OCI-LY1 (cell line): ENCODE measurements around the gene FZR1.

Experiments used
- EZH2 ChIP-seq: fragments of 200-600 bp; sonication (generic), shearing (Covaris generic); IDR thresholded peaks from 2 replicates; pipeline ENCODE4 v1.8.0; 2017; ENCODE audit warnings: borderline replicate concordance, mixed run types, mild to moderate bottlenecking, antibody characterized with exemption, low read length, moderate library complexity, mixed read lengths
- TF ChIP-seq, protein P1 (sequence below): fragments of 200-600 bp; sonication (generic), shearing (Covaris generic); IDR thresholded peaks from 2 replicates; pipeline ENCODE4 v1.5.1; 2017; ENCODE audit warnings: mild to moderate bottlenecking, antibody characterized with exemption, low read length, moderate library complexity, mixed read lengths

DNA sequence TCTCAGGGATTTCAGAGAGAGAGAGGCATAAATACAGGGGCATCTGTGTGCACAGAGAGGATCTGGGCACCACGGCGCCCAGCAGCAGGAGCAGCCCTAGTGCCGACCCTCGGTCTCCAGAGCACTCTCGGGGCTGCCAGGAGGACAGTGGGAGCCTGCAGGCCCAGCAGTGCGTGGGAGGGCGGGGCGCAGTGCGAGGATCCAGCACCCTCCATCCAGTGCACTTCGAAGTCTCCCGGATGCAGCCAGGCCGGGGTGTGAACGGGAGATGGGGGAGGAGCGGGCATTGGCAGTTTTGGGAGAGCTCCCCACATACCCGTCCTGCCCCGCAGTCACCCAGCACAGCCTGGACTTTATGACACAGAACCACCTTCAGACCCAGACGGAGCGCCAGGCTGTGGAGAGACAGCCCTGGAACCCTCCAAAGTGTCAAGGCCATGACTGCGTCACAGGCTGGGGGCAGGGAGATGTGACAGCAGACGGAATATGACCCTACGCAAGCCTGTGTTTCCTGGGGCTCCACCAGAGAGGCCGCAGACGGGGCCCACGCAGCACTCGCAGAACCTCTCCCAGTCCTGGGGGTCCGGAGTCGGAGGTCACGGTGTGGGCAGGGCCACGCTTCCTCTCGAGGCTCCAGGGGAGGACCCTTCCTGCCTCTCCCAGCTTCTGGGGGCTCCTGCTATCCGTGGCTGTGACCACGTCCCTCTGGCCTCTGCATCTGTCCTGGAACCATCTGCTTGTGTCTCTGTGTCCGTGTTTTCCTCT lies 18.1 kb downstream of the FZR1 start:
- TF ChIP-seq, protein P1, sequence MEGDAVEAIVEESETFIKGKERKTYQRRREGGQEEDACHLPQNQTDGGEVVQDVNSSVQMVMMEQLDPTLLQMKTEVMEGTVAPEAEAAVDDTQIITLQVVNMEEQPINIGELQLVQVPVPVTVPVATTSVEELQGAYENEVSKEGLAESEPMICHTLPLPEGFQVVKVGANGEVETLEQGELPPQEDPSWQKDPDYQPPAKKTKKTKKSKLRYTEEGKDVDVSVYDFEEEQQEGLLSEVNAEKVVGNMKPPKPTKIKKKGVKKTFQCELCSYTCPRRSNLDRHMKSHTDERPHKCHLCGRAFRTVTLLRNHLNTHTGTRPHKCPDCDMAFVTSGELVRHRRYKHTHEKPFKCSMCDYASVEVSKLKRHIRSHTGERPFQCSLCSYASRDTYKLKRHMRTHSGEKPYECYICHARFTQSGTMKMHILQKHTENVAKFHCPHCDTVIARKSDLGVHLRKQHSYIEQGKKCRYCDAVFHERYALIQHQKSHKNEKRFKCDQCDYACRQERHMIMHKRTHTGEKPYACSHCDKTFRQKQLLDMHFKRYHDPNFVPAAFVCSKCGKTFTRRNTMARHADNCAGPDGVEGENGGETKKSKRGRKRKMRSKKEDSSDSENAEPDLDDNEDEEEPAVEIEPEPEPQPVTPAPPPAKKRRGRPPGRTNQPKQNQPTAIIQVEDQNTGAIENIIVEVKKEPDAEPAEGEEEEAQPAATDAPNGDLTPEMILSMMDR: no peak
- no peak for TF ChIP-seq EZH2
